GM23338 (cell line): ENCODE results near the gene FLT3. TPM values are rescaled to one million over a fixed set of nuclear protein-coding genes. Genes with fewer than 3 reads are reported as not detected.
A peak's percentile ranks its signal among the peaks of the same experiment; 100 is the strongest.

Experiments used
- ATAC-seq: fragments of 200-7000 bp; cut with Tn5 transposase; 3 replicates; pipeline ENCODE4 v1.9.1; 2020
- DNase-seq: peaks from one replicate; pipeline ENCODE4 v3.0.0-alpha.2; 2015; ENCODE audit warnings: low spot score
- H2AFZ ChIP-seq: fragments of 200-600 bp; sonication (generic); 2 replicates; pipeline ENCODE4 v1.8.0; 2016; ENCODE audit warnings: antibody characterized with exemption, mild to moderate bottlenecking, moderate library complexity
- H3F3A ChIP-seq: fragments of 200-600 bp; sonication (generic); replicated peaks from 2 replicates; pipeline ENCODE4 v1.8.0; 2017; ENCODE audit warnings: antibody characterized with exemption, mixed run types, low read depth
- H3K27ac ChIP-seq: fragments of 200-600 bp; sonication (generic); 2 replicates; pipeline ENCODE4 v1.6.1; 2016; ENCODE audit warnings: low read depth
- H3K27me3 ChIP-seq: fragments of 200-600 bp; sonication (generic); 2 replicates; pipeline ENCODE4 v1.8.0; 2016; ENCODE audit warnings: mild to moderate bottlenecking, mixed run types, moderate library complexity; ENCODE audit not compliant: insufficient read depth
- H3K36me3 ChIP-seq: fragments of 200-600 bp; sonication (generic); 2 replicates; pipeline ENCODE4 v1.8.0; 2016; ENCODE audit warnings: mild to moderate bottlenecking; ENCODE audit not compliant: insufficient read depth
- H3K4me1 ChIP-seq: fragments of 200-600 bp; sonication (generic); 2 replicates; pipeline ENCODE4 v1.8.0; 2016; ENCODE audit warnings: mild to moderate bottlenecking, moderate library complexity; ENCODE audit not compliant: insufficient read depth
- H3K4me2 ChIP-seq: fragments of 200-600 bp; sonication (generic); 2 replicates; pipeline ENCODE4 v1.7.1; 2017; ENCODE audit warnings: mixed run types
- H3K4me3 ChIP-seq: fragments of 200-600 bp; sonication (generic); 2 replicates; pipeline ENCODE4 v1.6.1; 2016; ENCODE audit warnings: mixed run types
- H3K79me2 ChIP-seq: fragments of 200-600 bp; sonication (generic); replicated peaks from 2 replicates; pipeline ENCODE4 v1.8.0; 2017; ENCODE audit warnings: mild to moderate bottlenecking; ENCODE audit not compliant: insufficient read depth
- H3K9me2 ChIP-seq: fragments of 200-600 bp; sonication (generic); 2 replicates; pipeline ENCODE4 v1.8.0; 2017; ENCODE audit not compliant: insufficient read depth
- H4K20me1 ChIP-seq: fragments of 200-600 bp; sonication (generic); replicated peaks from 2 replicates; pipeline ENCODE4 v1.8.0; 2017; ENCODE audit warnings: mild to moderate bottlenecking; ENCODE audit not compliant: insufficient read depth
- H3K27ac Mint-ChIP-seq: 2 replicates; pipeline ENCODE4 v1.8.0; 2020; ENCODE audit warnings: inconsistent platforms, mild to moderate bottlenecking, moderate library complexity, mixed read lengths
- H3K27me3 Mint-ChIP-seq: 3 replicates; pipeline ENCODE4 v1.8.0; 2022; ENCODE audit warnings: low read depth, mild to moderate bottlenecking, moderate library complexity, mixed read lengths, inconsistent platforms; ENCODE audit not compliant: insufficient read depth, poor library complexity
- H3K36me3 Mint-ChIP-seq: 3 replicates; pipeline ENCODE4 v1.8.0; 2021; ENCODE audit warnings: low read depth, mild to moderate bottlenecking, inconsistent platforms, moderate library complexity, mixed read lengths
- H3K4me1 Mint-ChIP-seq: 3 replicates; pipeline ENCODE4 v1.8.0; 2020; ENCODE audit warnings: mild to moderate bottlenecking, inconsistent platforms, mixed read lengths
- H3K4me3 Mint-ChIP-seq: 3 replicates; pipeline ENCODE4 v1.8.0; 2021; ENCODE audit warnings: moderate library complexity, mild to moderate bottlenecking, inconsistent platforms, mixed read lengths
- H3K9me3 Mint-ChIP-seq: 3 replicates; pipeline ENCODE4 v1.8.0; 2020; ENCODE audit warnings: moderate library complexity, mild to moderate bottlenecking, inconsistent platforms, mixed read lengths
- EZH2phosphoT487 ChIP-seq: fragments of 200-600 bp; sonication (generic); IDR thresholded peaks from one replicate; pipeline ENCODE4 v1.8.1; 2018; ENCODE audit warnings: antibody characterized with exemption; ENCODE audit not compliant: unreplicated experiment
- JUNB ChIP-seq: IDR thresholded peaks from one replicate; pipeline ENCODE4 v1.6.1; 2016; ENCODE audit warnings: antibody characterized with exemption; ENCODE audit not compliant: unreplicated experiment
- ZNF331 ChIP-seq: fragments of 250-450 bp; sonication (Bioruptor Pico); IDR thresholded peaks from 2 replicates; pipeline ENCODE4 v1.5.0; 2020; ENCODE audit warnings: low read depth, mild to moderate bottlenecking, moderate library complexity
- polyA plus RNA-seq: library from polyadenylated mRNA; unstranded; fragments of >200 nt; fragmentation: Nextera tagmentation; extraction: Ambion mirVana; gene quantifications from 2 replicates; pipeline ENCODE4 v1.2.1, GENCODE V29; 2016
- total RNA-seq: library from RNA; depleted of rRNA; stranded (reverse); fragments of >200 nt; shearing (Covaris generic); gene quantifications from 2 replicates; pipeline ENCODE4 v1.2.3, GENCODE V29; 2014
- TF ChIP-seq, protein P1 (sequence below): IDR thresholded peaks from one replicate; pipeline ENCODE4 v1.6.1; 2018; ENCODE audit warnings: antibody characterized with exemption; ENCODE audit not compliant: unreplicated experiment
- TF ChIP-seq, protein P2 (sequence below): fragments of 250-450 bp; sonication (Bioruptor Pico); IDR thresholded peaks from 2 replicates; pipeline ENCODE4 v1.5.0; 2020; ENCODE audit warnings: mild to moderate bottlenecking, moderate library complexity

FLT3 gene
- total and polyA plus RNA-seq, 2 experiments from 2014 or later: 0.17 to 0.44 TPM

DNA sequence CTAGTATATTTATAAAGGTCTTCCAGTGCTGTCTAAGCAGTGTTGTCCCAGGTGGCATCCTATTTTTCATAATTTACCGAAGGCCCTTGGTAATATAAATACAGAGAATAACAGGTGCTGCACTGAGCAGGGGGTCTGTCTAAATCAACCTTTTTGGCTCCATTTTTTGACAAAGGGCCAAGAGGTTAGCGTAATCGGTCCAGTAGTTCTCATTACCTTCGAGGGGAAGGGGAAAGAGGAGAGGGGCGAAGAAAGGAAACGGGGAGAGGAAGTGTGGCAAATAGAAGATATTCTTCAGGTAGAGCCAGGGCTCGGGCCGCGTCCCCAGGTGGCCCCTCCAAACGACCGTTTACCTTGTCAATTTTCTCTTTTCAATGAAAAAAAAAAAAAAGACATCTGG is 37.2 kb upstream of the FLT3 start:
- Histone ChIP-seq H3K27me3 (no peaks in the 10 kb centered on the region), H3K9me2 (no peaks in the 10 kb centered on the region), H2AFZ (peak overlapping the region; percentile 90), H3K4me2 (peak overlapping the region; percentile 95), H3K79me2 (peaks cover 45% of the 10 kb centered on the region), H3K27ac (peak overlapping the region; percentile 99), H4K20me1 (no peaks in the 10 kb centered on the region), H3K4me3 (peak overlapping the region; percentile 90), H3F3A (peaks cover 13% of the 10 kb centered on the region; the same call in 1 of the 2 replicates), H3K4me1 (peaks cover 15% of the 10 kb centered on the region), H3K36me3 (no peaks in the 10 kb centered on the region)
- ATAC-seq: peak; percentile 13
- peak overlapping the region; percentile 94 for H3K27ac Mint-ChIP-seq
- DNase-seq: no peak
- TF ChIP-seq JUNB (no peak), ZNF331 (CRISPR knock-in tag) (no peak), EZH2phosphoT487 (no peak)
- TF ChIP-seq, protein P1, sequence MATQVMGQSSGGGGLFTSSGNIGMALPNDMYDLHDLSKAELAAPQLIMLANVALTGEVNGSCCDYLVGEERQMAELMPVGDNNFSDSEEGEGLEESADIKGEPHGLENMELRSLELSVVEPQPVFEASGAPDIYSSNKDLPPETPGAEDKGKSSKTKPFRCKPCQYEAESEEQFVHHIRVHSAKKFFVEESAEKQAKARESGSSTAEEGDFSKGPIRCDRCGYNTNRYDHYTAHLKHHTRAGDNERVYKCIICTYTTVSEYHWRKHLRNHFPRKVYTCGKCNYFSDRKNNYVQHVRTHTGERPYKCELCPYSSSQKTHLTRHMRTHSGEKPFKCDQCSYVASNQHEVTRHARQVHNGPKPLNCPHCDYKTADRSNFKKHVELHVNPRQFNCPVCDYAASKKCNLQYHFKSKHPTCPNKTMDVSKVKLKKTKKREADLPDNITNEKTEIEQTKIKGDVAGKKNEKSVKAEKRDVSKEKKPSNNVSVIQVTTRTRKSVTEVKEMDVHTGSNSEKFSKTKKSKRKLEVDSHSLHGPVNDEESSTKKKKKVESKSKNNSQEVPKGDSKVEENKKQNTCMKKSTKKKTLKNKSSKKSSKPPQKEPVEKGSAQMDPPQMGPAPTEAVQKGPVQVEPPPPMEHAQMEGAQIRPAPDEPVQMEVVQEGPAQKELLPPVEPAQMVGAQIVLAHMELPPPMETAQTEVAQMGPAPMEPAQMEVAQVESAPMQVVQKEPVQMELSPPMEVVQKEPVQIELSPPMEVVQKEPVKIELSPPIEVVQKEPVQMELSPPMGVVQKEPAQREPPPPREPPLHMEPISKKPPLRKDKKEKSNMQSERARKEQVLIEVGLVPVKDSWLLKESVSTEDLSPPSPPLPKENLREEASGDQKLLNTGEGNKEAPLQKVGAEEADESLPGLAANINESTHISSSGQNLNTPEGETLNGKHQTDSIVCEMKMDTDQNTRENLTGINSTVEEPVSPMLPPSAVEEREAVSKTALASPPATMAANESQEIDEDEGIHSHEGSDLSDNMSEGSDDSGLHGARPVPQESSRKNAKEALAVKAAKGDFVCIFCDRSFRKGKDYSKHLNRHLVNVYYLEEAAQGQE: no peak
- TF ChIP-seq, protein P2, sequence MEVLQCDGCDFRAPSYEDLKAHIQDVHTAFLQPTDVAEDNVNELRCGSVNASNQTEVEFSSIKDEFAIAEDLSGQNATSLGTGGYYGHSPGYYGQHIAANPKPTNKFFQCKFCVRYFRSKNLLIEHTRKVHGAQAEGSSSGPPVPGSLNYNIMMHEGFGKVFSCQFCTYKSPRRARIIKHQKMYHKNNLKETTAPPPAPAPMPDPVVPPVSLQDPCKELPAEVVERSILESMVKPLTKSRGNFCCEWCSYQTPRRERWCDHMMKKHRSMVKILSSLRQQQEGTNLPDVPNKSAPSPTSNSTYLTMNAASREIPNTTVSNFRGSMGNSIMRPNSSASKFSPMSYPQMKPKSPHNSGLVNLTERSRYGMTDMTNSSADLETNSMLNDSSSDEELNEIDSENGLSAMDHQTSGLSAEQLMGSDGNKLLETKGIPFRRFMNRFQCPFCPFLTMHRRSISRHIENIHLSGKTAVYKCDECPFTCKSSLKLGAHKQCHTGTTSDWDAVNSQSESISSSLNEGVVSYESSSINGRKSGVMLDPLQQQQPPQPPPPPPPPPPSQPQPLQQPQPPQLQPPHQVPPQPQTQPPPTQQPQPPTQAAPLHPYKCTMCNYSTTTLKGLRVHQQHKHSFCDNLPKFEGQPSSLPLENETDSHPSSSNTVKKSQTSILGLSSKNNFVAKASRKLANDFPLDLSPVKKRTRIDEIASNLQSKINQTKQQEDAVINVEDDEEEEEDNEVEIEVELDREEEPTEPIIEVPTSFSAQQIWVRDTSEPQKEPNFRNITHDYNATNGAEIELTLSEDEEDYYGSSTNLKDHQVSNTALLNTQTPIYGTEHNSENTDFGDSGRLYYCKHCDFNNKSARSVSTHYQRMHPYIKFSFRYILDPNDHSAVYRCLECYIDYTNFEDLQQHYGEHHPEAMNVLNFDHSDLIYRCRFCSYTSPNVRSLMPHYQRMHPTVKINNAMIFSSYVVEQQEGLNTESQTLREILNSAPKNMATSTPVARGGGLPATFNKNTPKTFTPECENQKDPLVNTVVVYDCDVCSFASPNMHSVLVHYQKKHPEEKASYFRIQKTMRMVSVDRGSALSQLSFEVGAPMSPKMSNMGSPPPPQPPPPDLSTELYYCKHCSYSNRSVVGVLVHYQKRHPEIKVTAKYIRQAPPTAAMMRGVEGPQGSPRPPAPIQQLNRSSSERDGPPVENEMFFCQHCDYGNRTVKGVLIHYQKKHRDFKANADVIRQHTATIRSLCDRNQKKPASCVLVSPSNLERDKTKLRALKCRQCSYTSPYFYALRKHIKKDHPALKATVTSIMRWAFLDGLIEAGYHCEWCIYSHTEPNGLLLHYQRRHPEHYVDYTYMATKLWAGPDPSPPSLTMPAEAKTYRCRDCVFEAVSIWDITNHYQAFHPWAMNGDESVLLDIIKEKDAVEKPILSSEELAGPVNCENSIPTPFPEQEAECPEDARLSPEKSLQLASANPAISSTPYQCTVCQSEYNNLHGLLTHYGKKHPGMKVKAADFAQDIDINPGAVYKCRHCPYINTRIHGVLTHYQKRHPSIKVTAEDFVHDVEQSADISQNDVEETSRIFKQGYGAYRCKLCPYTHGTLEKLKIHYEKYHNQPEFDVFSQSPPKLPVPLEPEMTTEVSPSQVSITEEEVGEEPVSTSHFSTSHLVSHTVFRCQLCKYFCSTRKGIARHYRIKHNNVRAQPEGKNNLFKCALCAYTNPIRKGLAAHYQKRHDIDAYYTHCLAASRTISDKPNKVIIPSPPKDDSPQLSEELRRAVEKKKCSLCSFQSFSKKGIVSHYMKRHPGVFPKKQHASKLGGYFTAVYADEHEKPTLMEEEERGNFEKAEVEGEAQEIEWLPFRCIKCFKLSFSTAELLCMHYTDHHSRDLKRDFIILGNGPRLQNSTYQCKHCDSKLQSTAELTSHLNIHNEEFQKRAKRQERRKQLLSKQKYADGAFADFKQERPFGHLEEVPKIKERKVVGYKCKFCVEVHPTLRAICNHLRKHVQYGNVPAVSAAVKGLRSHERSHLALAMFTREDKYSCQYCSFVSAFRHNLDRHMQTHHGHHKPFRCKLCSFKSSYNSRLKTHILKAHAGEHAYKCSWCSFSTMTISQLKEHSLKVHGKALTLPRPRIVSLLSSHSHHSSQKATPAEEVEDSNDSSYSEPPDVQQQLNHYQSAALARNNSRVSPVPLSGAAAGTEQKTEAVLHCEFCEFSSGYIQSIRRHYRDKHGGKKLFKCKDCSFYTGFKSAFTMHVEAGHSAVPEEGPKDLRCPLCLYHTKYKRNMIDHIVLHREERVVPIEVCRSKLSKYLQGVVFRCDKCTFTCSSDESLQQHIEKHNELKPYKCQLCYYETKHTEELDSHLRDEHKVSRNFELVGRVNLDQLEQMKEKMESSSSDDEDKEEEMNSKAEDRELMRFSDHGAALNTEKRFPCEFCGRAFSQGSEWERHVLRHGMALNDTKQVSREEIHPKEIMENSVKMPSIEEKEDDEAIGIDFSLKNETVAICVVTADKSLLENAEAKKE (CRISPR knock-in tag): no peak
- H3K4me3 Mint-ChIP-seq: peak overlapping the region; percentile 87
- peaks cover 2% of the 10 kb centered on the region; the same call in 1 of the 3 replicates for H3K36me3 Mint-ChIP-seq
- H3K27me3 Mint-ChIP-seq: peaks cover 10% of the 10 kb centered on the region
- H3K9me3 Mint-ChIP-seq: no peaks in the 10 kb centered on the region
- peaks cover 30% of the 10 kb centered on the region for H3K4me1 Mint-ChIP-seq
